DOHH2 (cell line): ENCODE results near the gene FNDC3B.
A peak's percentile ranks its signal among the peaks of the same experiment; 100 is the strongest.

ENCODE experiments used
- H3F3A ChIP-seq: fragments of 200-600 bp; sonication (generic), shearing (Covaris generic); 2 replicates; pipeline ENCODE4 v1.6.0; 2016; ENCODE audit warnings: antibody characterized with exemption, mild to moderate bottlenecking; ENCODE audit not compliant: control insufficient read depth, insufficient read depth
- H3K27ac ChIP-seq: fragments of 200-600 bp; sonication (generic); 2 replicates; pipeline ENCODE4 v1.5.1; 2014; ENCODE audit warnings: low read depth, mild to moderate bottlenecking, low read length, moderate library complexity
- H3K27me3 ChIP-seq: fragments of 200-600 bp; sonication (generic); 2 replicates; pipeline ENCODE4 v1.6.1; 2014; ENCODE audit warnings: mild to moderate bottlenecking, low read length, mixed read lengths; ENCODE audit not compliant: control insufficient read depth
- H3K36me3 ChIP-seq: fragments of 200-600 bp; sonication (generic); 2 replicates; pipeline ENCODE4 v1.6.1; 2014; ENCODE audit warnings: mild to moderate bottlenecking, low read length, moderate library complexity, mixed read lengths; ENCODE audit not compliant: control insufficient read depth
- H3K4me1 ChIP-seq: fragments of 200-600 bp; sonication (generic); 2 replicates; pipeline ENCODE4 v1.6.1; 2014; ENCODE audit warnings: mild to moderate bottlenecking, low read length, mixed read lengths; ENCODE audit not compliant: control insufficient read depth
- H3K4me2 ChIP-seq: fragments of 200-600 bp; sonication (generic); 2 replicates; pipeline ENCODE4 v1.6.0; 2014; ENCODE audit warnings: mild to moderate bottlenecking, low read length, moderate library complexity
- H3K4me3 ChIP-seq: fragments of 200-600 bp; sonication (generic); 2 replicates; pipeline ENCODE4 v1.5.1; 2014; ENCODE audit warnings: mild to moderate bottlenecking, low read length, mixed read lengths
- H3K79me2 ChIP-seq: fragments of 200-600 bp; sonication (generic); 2 replicates; pipeline ENCODE4 v1.6.1; 2014; ENCODE audit warnings: mild to moderate bottlenecking, low read length, mixed read lengths; ENCODE audit not compliant: control insufficient read depth
- H3K9me2 ChIP-seq: fragments of 200-600 bp; sonication (generic); replicated peaks from 2 replicates; pipeline ENCODE4 v1.6.1; 2014; ENCODE audit warnings: mild to moderate bottlenecking, low read length, mixed read lengths; ENCODE audit not compliant: control insufficient read depth
- H3K9me3 ChIP-seq: fragments of 200-600 bp; sonication (generic); 2 replicates; pipeline ENCODE4 v1.6.1; 2014; ENCODE audit warnings: antibody characterized with exemption, low read length, mixed read lengths; ENCODE audit not compliant: control insufficient read depth, insufficient read depth
- H4K20me1 ChIP-seq: fragments of 200-600 bp; sonication (generic); 2 replicates; pipeline ENCODE4 v1.6.0; 2014; ENCODE audit warnings: low read depth, mild to moderate bottlenecking, antibody characterized with exemption, low read length, moderate library complexity; ENCODE audit not compliant: control insufficient read depth, insufficient read depth
- CTCF ChIP-seq: fragments of 200-600 bp; sonication (generic); IDR thresholded peaks from one replicate; pipeline ENCODE4 v1.5.1; 2014; ENCODE audit warnings: antibody characterized with exemption, mild to moderate bottlenecking, low read depth, low read length; ENCODE audit not compliant: poor library complexity, severe bottlenecking
- EZH2phosphoT487 ChIP-seq: fragments of 200-600 bp; sonication (generic); IDR thresholded peaks from 2 replicates; pipeline ENCODE4 v1.6.1; 2017; ENCODE audit warnings: borderline replicate concordance, mild to moderate bottlenecking, antibody characterized with exemption, low read length, moderate library complexity, mixed read lengths

The FNDC3B gene

GRCh38 chr3:172274906-172275305, 235.5 kb downstream of the FNDC3B start:
- Histone ChIP-seq H3K27me3 (no peaks in the 10 kb centered on the region), H3K79me2 (no peaks in the 10 kb centered on the region), H3K4me2 (no peak overlapping the region), H3K9me3 (no peaks in the 10 kb centered on the region), H3K4me3 (no peak overlapping the region), H3K27ac (no peak overlapping the region), H3F3A (no peaks in the 10 kb centered on the region), H3K9me2 (no peaks in the 10 kb centered on the region), H4K20me1 (no peaks in the 10 kb centered on the region), H3K36me3 (no peaks in the 10 kb centered on the region), H3K4me1 (0 out of 2 replicates have a peak, but pooled peaks cover 5% of the 10 kb centered on the region)
- TF ChIP-seq CTCF (no peak), EZH2phosphoT487 (no peak)

- no peaks in the 10 kb centered on the region for H3F3A ChIP-seq
- no peaks in the 10 kb centered on the region for H3K79me2 ChIP-seq
- 0 out of 2 replicates have a peak, but pooled peaks cover 5% of the 10 kb centered on the region for H3K4me1 ChIP-seq
- no peak overlapping the region for H3K27ac ChIP-seq
- no peaks in the 10 kb centered on the region for H3K9me2 ChIP-seq
- no peaks in the 10 kb centered on the region for H3K9me3 ChIP-seq
- no peaks in the 10 kb centered on the region for H4K20me1 ChIP-seq
- H3K4me3 ChIP-seq: no peak overlapping the region
- no peak for TF ChIP-seq EZH2phosphoT487
- no peak for TF ChIP-seq CTCF
- no peaks in the 10 kb centered on the region for H3K27me3 ChIP-seq
- H3K4me2 ChIP-seq: no peak overlapping the region
- H3K36me3 ChIP-seq: no peaks in the 10 kb centered on the region
Measured at GRCh38 chr3:172275586-172275985, 236.2 kb downstream of the FNDC3B start.

GRCh38 chr3:172276103-172276502, 236.7 kb downstream of the FNDC3B start:
- no peaks in the 10 kb centered on the region for H3F3A ChIP-seq
- no peak overlapping the region for H3K4me3 ChIP-seq
- no peaks in the 10 kb centered on the region for H3K36me3 ChIP-seq
- H3K27ac ChIP-seq: no peak overlapping the region
- H3K4me1 ChIP-seq: 0 out of 2 replicates have a peak, but pooled peaks cover 5% of the 10 kb centered on the region
- H3K9me3 ChIP-seq: no peaks in the 10 kb centered on the region
- H3K9me2 ChIP-seq: no peaks in the 10 kb centered on the region
- no peak overlapping the region for H3K4me2 ChIP-seq
- no peaks in the 10 kb centered on the region for H4K20me1 ChIP-seq
- no peaks in the 10 kb centered on the region for H3K79me2 ChIP-seq
- no peaks in the 10 kb centered on the region for H3K27me3 ChIP-seq
- TF ChIP-seq EZH2phosphoT487 (no peak), CTCF (peak; percentile 10)
